ENCODE measurements around the gene TAS2R19.
"Not testable (repeated sequence)": the region's sequence is repeated elsewhere in the genome, so short reads cannot be mapped to it uniquely, and the experiment has no call there.

Gene TAS2R19, protein sequence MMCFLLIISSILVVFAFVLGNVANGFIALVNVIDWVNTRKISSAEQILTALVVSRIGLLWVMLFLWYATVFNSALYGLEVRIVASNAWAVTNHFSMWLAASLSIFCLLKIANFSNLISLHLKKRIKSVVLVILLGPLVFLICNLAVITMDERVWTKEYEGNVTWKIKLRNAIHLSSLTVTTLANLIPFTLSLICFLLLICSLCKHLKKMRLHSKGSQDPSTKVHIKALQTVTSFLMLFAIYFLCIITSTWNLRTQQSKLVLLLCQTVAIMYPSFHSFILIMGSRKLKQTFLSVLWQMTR

DNA sequence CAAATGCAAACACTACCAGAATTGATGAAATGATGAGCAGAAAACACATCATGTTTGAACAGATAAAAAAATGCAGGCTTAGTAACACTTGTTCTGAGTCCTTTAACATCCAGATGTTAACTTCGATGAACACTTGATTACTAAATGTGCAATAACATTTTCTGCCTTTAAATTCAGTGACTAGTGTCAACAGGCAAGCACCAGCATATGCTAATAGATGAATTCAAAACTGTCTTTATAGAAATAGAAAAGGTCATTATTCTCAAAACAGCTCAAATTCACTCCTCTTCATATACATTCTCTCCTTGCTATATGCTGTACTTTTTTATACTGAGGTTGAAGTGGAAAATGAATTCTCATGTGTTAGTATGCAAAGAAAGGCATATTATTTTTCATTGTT is at the start of gene TAS2R19:
Gene TAS2R19 (minus strand): TSS at position 101 of the 400 bp plus-strand sequence. CDS start 49 bp downstream, at position 52.
- DNase-seq (ENCODE audit: low read depth), result no peak

DNA sequence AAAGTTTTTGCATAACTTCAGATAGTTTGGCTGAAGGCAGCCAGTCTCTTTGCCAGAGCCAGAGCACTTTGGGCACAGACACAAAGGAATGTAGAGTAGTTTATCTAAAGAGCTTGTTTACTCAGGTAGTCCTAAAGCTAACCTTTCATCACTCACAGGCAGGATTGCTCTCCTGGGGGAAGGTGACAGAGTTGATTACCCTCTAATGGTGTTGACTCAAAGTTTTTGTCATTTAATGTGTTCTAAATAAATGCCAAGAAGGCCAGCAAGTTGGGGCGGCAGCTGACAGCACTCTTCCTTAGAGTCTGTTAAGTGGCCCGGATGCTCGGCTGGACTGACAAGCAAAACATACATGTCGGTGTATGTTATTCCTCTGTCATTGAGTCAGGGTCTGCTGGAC is 49.0 kb upstream of the TAS2R19 start:
- DNase-seq (ENCODE audit: low read depth), result no peak

DNA sequence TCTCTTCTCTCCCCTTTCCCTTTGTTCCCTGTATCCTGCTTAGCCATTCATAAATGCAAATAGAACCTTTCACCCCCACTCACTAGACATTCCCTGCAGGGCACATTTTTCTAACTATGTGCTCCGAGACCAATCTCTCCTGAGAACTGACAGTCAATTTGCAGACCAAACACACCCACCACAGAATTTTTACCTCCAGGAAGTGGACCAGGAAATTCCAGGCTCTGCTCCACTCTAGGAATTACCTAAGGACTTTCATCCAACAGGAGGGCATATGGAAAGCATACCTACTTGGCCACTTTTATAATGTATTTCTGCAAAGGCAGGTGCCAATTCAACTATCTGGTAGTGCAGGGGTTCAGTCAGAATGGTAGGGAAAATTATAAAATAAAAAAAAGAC is 48.6 kb upstream of the TAS2R19 start:
- DNase-seq (ENCODE audit: low read depth), result no peak

DNA sequence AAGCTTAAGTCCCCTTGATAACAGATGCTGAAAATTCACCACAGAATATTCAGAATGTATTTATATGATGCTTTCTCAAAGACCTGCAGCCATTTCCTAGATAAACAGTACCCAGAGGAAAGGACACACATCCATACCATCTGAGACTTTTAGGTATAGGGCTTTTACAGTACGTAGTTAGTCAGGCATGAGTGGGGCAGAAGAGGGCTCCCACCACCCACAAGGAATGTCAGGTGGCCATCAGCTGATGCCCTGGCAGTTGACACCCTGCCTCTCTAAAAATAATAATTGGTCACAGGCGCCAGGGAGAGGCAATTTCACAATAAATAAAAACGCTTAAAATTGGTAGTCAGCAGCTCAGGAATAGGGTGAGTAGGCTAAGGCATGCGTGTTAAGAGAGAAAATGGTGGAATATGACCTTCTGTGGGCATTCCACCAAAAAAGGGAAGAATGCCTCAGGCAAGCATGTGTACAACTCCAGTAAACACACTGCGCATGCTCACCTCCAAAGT is 47.5 kb upstream of the TAS2R19 start:
- no peak for DNase-seq (ENCODE audit: low read depth)

DNA sequence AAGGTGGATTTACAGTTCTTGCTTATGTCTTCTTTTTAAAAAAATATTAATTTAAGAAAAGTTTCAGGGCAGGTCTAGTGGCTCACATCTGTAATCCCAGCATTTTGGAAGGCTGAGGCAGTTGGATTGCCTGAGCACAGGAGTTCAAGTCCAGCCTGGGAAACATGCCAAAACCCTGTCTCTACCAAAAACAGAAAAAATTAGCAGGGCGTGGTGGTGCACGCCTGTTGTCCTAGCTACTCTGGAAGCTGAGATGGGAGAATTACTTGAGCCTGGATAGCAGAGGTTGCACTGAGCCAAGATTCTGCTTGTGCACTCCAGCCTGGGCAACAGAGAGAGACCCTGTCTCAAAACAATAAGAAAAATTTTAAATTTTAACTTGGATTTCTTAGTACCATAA is 45.1 kb upstream of the TAS2R19 start:
- no peak for DNase-seq (ENCODE audit: low read depth)

DNA sequence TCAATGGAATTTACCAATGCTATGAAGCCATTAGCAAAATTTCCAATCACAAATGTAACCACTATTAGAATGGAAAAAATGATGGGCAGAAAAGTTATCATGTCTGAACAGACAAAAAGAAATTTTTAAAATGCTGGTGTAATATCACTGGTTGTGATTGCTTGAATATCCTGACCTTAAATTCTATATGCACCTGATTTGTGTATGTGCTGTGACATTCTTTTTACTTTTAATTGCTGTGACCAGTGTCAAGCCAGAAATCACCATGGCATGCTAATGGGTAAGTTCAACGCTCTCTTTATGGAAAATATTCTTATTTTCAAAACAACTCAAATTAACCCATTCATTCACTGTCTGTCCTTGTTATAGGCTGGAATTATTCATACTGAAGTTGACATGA is 39.8 kb upstream of the TAS2R19 start, which contains the start of gene TAS2R46:
Gene TAS2R46 (minus strand): TSS at position 101 of the 400 bp plus-strand sequence. CDS start 0 bp downstream, at position 101.
- DNase-seq (ENCODE audit: low read depth), result not testable (repeated sequence)

DNA sequence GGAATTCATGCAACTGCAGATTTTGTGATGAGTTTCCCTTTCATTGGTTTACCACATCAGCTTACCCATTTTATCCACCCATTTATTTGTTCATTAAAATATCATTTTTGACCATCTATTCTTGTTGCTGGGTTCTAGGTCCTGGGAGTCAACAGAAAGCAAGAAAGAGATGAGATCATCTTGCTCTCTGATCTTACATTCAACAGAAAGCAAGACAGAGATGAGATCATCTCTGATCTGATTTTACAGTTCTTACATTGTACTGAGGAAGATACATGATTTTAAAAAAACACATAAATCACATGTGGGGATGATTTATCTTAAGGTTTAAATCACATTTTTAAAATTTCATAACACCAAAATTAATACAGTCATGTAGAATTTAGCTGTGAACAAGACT is 37.4 kb upstream of the TAS2R19 start:
- no peak for DNase-seq (ENCODE audit: low read depth)

DNA sequence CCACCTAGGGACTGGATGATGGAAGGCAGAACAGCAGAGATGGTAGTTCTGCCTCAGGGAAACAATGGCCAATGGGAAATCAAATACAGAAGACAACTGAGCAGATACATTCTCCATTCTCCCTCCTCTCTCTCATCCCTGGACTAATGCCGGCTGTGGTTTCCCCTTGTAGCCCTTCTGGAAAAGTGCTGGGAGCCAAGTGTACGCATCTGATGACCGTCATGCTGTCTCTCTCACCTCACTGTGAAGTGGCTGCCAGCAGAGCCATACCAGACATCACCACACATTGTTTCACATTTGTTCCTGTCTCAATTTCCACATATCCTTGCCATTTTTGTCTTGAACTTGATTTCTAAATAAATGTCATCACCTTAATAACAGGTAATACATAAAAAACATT is 36.6 kb upstream of the TAS2R19 start:
- no peak for DNase-seq (ENCODE audit: low read depth)

DNA sequence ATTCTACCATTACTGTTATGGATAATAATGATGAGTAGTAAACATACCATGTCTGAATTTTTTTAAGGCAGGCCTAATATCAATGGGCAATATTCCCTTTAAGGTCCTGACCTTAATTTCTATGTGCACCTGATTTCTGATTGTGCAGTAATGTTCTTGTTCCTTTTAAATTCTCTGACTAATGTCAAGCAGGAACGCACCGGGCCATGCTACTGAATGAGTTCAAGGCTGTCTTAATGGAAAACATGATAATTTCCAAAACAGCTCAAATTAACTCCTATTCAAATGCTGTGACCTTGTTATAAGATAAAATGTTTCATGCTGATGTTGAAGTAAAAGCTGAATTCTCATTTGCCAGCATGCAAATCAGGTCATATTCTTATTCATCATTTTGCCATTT is 32.9 kb upstream of the TAS2R19 start:
- DNase-seq (ENCODE audit: low read depth), result no peak

DNA sequence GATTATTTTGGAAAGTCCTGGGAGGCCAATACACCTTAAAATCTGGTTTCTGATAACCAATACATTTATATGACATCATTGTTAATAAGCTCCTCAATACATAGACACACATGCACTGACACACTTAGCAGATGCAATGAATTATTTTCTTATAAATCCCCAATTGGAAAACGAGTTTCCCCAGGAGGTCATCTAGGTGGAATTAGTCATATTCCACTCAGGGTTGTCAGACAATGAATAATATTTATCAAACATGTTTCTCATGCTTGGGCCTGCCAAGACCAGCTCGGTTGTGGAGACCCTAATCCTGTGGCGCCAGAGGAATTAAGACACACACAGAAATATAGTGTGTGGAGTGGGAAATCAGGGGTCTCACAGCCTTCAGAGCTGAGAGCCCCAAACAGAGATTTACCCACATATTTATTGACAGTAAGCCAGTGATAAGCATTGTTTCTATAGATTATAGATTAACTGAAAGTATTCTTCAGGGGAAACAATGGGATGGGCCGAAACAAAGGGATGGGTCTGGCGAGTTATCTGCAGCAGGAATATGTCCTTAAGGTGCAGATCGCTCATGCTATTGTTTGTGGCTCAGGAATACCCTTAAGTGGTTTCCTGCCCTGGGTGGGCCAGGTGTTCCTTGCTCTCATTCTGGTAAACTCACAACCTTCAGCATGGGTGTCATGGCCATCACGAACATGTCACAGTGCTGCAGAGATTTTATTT is 27.5 kb upstream of the TAS2R19 start:
- DNase-seq (ENCODE audit: low read depth), result not testable (repeated sequence)

DNA sequence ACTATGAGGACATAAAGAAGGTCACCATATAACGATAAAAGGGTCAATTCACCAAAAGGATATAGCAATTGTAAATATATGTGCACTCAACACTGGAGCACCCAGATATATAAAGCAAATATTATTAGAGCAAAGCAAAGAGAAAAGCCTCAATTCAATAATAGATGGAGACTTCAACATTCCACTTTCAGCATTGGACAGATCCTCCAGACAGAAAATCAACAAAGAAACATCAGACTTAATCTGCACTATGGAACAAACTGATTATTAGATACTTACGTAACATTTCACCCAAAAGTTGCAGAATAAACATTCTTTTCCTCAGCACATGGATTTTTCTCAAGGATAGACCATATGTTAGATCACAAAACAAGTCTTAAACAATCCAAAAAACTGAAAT is 18.9 kb upstream of the TAS2R19 start:
- DNase-seq (ENCODE audit: low read depth), result not testable (repeated sequence)

DNA sequence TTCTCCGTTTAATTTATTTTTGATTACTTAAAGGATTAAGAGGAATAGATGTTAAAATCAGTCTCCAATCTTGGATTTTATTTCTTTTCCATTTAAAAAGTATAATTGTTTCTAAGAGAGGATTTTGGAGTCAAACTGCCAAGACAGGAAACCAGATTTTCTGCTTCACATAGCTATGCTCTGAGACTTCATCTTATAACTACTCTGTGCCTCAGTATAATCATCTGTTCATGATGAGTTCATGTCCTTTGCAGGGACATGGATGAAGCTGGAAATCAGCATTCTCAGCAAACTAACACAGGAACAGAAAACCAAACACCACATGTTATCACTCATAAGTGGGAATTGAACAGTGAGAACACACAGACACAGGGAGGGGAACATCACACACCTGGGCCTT is 17.7 kb upstream of the TAS2R19 start:
- DNase-seq (ENCODE audit: low read depth), result no peak

DNA sequence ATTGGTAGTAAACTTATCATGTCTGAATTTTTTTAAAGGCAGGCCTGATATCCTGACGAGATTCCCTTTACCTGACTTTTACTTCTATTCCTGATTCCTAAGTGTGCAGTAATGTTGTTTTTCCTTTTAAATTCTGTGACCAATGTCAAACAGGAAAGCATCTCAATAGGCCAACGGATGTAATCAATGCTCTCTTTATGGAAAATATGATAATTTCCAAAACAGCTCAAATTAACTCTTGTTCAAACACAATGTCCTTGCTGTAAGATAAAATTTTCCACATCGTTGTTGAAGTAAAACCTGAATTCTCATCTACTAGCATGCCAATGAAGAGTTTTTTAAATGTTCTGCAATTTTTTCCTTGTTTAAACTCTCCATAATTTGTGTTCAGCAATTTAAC is 16.8 kb upstream of the TAS2R19 start:
- DNase-seq (ENCODE audit: low read depth), result no peak

DNA sequence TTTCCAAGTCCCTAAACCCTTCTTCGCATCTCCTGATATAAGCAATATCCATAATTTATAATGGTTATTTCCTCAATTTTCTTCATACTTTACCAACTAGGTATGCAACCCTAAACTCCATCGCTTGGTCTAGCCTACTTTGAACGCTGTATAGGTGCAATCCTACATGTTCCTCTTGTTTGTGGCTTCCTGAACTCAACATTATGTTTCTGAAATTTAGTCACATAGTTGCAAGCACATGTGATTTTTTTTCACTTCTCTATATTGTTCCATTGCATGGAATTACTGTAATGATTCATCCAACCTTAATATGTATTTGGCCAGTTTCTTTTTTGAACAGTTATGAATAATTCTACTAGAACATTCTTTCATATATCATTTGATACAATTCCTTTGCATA is 11.5 kb upstream of the TAS2R19 start:
- DNase-seq (ENCODE audit: low read depth), result not testable (repeated sequence)

DNA sequence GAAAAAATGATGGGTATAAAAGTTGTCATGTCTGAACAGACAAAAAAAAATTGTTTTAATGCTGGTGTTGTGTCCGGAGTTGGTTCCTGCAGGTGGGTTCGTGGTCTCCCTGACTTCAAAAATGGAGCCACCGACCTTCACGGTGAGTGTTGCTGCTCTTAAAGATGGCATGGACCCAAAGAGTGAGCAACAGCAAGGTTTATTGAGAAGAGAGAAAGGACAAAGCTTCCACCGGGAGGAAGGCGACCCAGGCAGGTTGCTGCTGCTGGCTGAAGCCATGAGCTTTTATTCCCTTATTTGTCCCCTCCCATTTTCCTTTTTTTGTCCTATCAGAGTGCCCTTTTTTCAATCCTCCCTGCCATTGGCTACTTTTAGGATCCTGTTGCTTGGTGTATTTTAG is 8.9 kb upstream of the TAS2R19 start, which contains the start of gene TAS2R31:
Gene TAS2R31 (minus strand): TSS at position 101 of the 400 bp plus-strand sequence. CDS start 72 bp downstream, at position 29.
- DNase-seq (ENCODE audit: low read depth), result no peak

DNA sequence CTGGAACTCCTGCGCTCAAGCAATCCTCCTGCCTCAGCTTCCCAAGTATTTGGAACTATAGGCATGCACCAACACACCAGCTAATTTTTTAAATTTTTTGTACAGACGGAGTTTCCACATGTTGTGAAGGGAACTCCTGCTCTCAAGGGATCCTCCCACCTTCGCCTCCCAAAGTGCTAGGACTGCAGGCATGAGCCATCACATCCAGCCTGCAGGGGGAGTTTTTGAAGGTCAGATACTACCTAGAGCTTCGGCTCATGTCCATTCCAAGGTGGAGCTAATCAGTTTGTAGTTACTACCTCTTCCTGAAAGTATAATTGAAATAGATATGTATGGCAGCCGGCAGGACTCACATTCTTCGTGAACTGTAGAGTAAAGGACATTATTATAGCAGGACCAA is 3.7 kb upstream of the TAS2R19 start:
- no peak for DNase-seq (ENCODE audit: low read depth)

DNA sequence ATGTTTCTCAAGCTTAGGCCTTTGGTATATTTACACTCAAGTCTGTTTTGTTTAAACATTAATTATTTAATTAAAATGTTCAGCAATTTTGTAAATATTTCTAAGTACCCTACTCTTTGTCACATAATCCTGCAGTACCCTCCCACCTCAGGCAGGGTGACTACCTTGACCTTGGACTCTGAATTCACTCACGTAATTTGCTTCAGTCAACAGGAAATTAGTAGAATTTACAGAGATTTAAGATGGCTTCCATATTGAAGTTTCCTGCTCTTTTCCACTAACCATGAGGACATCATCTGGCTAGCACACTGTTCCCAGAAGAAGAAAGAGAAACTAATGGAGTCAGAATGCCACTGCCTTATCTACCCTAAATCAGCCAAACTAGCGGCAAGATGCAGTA is 967 bp upstream of the TAS2R19 start:
- DNase-seq (ENCODE audit: low read depth), result no peak

DNA sequence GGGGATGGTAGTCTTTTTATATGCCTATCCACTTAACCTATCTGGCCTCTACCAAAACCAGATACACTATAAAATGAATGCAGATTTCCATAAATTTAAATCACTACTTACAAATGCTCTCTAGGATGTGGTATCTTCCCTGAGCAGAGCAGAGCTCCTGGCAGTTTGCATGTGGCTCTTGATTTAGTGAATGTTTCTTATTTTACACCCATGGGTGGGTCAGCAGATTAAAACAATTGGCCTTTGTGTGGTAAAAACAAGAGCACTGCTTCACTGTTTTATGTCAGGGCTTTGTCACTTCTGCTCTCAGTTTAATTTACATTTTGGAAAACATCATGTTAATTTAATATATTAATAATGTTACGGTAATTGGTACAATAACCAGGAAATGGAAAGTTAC is 5.5 kb downstream of the TAS2R19 start:
- DNase-seq (ENCODE audit: low read depth), result no peak

DNA sequence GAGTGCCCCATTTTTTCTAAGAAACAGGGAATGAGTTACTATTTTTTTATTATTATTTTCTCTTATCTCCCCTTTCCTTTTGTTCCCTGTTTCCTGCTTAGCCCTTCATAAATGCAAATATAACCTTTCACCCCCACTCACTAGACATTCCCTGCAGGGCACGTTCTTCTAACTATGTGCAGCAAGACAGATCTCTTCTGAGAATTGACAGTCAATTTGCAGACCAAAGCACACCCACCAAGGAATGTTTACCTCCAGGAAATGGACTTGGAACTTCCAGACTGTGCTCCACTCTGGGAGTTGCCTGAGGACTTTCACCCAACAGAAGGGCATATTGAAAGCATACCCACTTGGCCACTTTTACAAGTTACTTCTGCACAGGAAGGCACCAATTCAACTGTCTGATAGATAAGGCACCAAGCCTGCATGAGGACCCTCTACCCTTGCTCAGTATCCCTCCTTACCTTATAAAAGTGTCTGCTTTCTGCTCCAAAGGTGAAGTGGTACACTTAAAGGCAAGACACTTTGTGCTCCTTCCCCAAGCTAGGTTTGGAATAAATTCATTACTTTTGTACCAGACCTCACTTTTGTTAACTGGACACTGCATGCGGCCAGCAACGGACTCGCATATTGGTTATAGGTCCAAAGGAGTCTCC is 6.5 kb downstream of the TAS2R19 start:
- no peak for DNase-seq (ENCODE audit: low read depth)

DNA sequence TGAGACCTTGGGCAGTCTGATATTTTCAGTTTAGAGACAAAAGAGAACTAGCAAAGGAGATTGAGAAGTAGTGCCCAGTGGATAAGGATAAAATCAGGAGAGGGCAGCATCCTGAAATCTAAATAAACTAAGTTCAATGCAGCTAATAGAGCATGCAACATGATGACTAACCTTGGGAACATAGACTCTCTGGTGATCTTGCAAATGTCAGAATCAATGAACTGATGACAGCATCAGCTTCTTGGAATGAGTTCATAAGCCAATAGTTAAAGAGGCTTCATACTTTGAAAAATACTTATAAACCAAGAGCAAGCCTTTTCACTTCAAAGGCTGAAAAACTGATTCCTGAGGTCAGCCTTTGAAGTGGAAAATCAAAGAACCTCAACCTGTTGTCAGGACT is 8.2 kb downstream of the TAS2R19 start:
- no peak for DNase-seq (ENCODE audit: low read depth)

DNA sequence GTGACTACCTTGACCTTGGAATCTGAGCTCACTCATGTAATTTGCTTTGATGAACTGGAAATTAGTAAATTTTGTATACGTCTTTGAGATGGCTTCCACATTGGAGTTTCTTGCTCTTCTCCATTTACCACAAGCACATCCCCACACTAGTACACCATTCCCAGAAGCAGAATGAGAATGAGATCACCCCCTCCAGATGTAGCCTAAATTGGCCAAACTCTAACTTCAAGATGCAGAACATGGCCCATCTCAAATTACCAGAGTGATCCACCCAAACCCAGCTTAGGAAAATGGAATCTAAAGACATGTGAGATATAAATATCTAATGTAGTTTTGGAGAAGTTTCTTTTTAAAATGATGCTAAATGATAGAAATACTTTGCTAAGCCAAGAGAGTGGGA is 14.8 kb downstream of the TAS2R19 start:
- no peak for DNase-seq (ENCODE audit: low read depth)

DNA sequence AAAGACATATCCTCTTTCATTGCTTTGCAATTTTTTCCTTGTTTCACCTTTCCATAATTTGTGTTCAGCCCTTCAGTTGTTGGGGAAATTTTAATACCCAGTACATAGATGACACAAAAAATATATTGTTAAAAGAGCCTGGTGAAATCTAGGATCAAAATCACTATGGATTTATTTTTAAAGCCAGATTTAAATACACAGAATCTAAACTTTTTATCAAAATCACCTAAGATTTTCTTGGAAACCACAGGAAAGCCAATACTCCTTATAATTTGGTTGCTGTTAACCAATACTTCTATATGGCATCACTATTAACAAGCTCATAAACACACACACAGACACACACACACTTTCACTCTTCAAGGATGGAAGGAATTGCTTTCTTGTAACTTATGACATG is 24.2 kb downstream of the TAS2R19 start, which contains the start of gene TAS2R20:
Gene TAS2R20 (minus strand): TSS at position 101 of the 400 bp plus-strand sequence. CDS start 429 bp downstream, outside the sequence.
- no peak for DNase-seq (ENCODE audit: low read depth)

DNA sequence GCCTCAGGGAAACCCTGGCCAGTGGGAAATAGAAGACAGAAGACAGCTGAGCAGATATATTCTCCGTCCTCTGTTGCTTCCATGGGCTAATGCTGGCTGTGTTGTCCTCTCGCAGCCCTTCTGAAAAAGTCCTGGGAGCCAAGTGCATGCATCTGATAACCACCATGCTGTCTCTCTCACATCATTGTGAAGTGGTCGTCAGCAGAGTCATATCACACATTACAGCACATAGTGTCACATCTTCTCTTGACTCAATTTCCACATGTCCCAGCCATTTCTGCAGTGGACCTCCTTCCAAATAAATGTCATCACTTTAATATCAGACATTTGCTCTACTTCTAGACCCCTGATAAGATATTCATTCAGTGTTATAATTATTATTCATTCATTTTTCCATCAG is 28.1 kb downstream of the TAS2R19 start:
- DNase-seq (ENCODE audit: low read depth), result no peak
